Osteocyte (in vitro differentiated cells): ENCODE measurements around the gene TMEM204. TPM values are rescaled to one million over a fixed set of nuclear protein-coding genes. Genes with fewer than 3 reads are reported as not detected.
A peak's percentile ranks its signal among the peaks of the same experiment; 100 is the strongest.

ENCODE experiments used
- DNase-seq: peaks from one replicate; pipeline ENCODE4 v3.0.0; 2021; ENCODE audit warnings: mixed read lengths; ENCODE audit not compliant: unreplicated experiment; ENCODE audit errors: extremely low spot score
- H3K27ac Mint-ChIP-seq: one replicate; pipeline ENCODE4 v1.8.0; 2021; ENCODE audit warnings: mild to moderate bottlenecking, mixed read lengths; ENCODE audit not compliant: unreplicated experiment
- H3K27me3 Mint-ChIP-seq: one replicate; pipeline ENCODE4 v1.8.0; 2021; ENCODE audit warnings: mixed read lengths; ENCODE audit not compliant: unreplicated experiment
- H3K36me3 Mint-ChIP-seq: one replicate; pipeline ENCODE4 v1.8.0; 2021; ENCODE audit warnings: mixed read lengths; ENCODE audit not compliant: unreplicated experiment
- H3K4me1 Mint-ChIP-seq: one replicate; pipeline ENCODE4 v1.8.0; 2021; ENCODE audit warnings: mixed read lengths; ENCODE audit not compliant: unreplicated experiment
- H3K4me3 Mint-ChIP-seq: one replicate; pipeline ENCODE4 v1.8.0; 2021; ENCODE audit warnings: mild to moderate bottlenecking, moderate library complexity, mixed read lengths; ENCODE audit not compliant: unreplicated experiment
- H3K9me3 Mint-ChIP-seq: one replicate; pipeline ENCODE4 v1.8.0; 2021; ENCODE audit warnings: mixed read lengths; ENCODE audit not compliant: unreplicated experiment
- CTCF ChIP-seq: fragments of 200-600 bp; sonication (generic); IDR thresholded peaks from 2 replicates; pipeline ENCODE4 v1.5.0; 2021; ENCODE audit warnings: antibody characterized with exemption, mild to moderate bottlenecking, moderate library complexity
- total RNA-seq: library from RNA; stranded (reverse); gene quantifications from 2 replicates; pipeline ENCODE4 v1.2.1, GENCODE V29; 2021

Gene TMEM204
- total RNA-seq, 1 donor from 2014 or later: 14.5 TPM

- Mint-ChIP-seq H3K4me1 (no peaks in the 10 kb centered on the region), H3K27ac (no peak overlapping the region), H3K36me3 (peaks cover 30% of the 10 kb centered on the region), H3K9me3 (no peaks in the 10 kb centered on the region), H3K27me3 (no peaks in the 10 kb centered on the region), H3K4me3 (no peak overlapping the region)
- TF ChIP-seq CTCF: no peak
- no peak for DNase-seq
These were observed 22.8 kb downstream of the TMEM204 start for GRCh38 chr16:1556254-1556653.

- Mint-ChIP-seq H3K27ac (no peak overlapping the region), H3K9me3 (no peaks in the 10 kb centered on the region), H3K27me3 (no peaks in the 10 kb centered on the region), H3K4me1 (no peaks in the 10 kb centered on the region), H3K36me3 (peaks cover 37% of the 10 kb centered on the region), H3K4me3 (no peak overlapping the region)
- no peak for DNase-seq
- TF ChIP-seq CTCF: no peak
These were observed 23.6 kb downstream of the TMEM204 start for GRCh38 chr16:1557074-1557473.

- H3K27ac Mint-ChIP-seq: no peak overlapping the region
- H3K4me3 Mint-ChIP-seq: no peak overlapping the region
- peaks cover 34% of the 10 kb centered on the region for H3K36me3 Mint-ChIP-seq
- no peak for DNase-seq
- no peaks in the 10 kb centered on the region for H3K4me1 Mint-ChIP-seq
- no peaks in the 10 kb centered on the region for H3K9me3 Mint-ChIP-seq
- H3K27me3 Mint-ChIP-seq: no peaks in the 10 kb centered on the region
- TF ChIP-seq CTCF: no peak
These were observed 24.1 kb downstream of the TMEM204 start for GRCh38 chr16:1557576-1557975.

DNA sequence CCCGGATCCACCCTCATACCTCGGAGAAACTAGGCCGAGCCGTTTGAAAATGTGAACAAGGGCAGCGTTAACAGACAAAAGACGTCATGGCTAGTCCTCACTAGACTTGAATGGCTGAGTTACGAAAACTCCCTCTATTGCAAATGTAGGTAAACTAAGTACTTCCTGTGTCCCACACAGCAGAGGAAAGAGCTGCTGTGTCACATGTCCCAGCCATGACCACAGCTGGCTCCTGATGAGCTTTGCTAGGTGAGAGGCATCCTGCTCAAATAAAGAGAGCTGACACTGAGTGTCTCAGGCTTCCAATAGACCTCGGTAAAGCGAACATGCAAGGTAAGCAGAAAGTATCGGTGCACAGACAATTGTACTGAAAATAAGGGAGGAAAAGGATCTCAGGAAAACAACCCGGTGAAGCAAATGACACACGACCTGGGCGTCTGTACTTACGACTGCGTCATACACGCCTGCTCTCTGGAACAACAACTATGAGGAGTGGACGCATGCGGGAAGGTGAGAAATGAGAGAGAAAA is 26.0 kb downstream of the TMEM204 start:
- Mint-ChIP-seq H3K4me1 (no peaks in the 10 kb centered on the region), H3K27me3 (no peaks in the 10 kb centered on the region), H3K36me3 (peaks cover 32% of the 10 kb centered on the region), H3K9me3 (no peaks in the 10 kb centered on the region), H3K4me3 (no peak overlapping the region), H3K27ac (peak overlapping the region; percentile 1)
- TF ChIP-seq CTCF: no peak
- DNase-seq: no peak

DNA sequence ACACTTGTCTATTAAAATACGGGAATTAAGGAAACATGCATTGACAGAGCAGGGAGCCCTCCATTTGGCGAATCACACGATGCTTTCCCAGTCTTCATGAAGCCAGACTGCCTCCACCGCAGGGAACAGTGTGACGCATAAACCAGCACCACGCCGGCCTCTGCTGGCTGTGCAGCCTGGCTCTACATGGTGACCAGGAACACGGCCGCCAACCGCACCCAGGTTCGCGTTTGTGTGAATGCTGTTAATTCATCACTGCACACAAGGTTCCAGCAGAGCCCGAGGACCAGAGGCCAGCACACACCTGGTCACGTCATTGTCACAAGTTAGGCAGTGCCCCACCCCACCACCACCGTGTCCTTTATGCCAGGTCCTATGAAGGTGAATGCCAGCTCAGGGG is 26.7 kb downstream of the TMEM204 start:
- H3K4me1 Mint-ChIP-seq: no peaks in the 10 kb centered on the region
- DNase-seq: no peak
- H3K27ac Mint-ChIP-seq: no peak overlapping the region

More for the DNA sequence above, 26.7 kb downstream of the TMEM204 start:
- TF ChIP-seq CTCF: no peak
- no peak overlapping the region for H3K4me3 Mint-ChIP-seq
- H3K27me3 Mint-ChIP-seq: no peaks in the 10 kb centered on the region
- peaks cover 35% of the 10 kb centered on the region for H3K36me3 Mint-ChIP-seq
- no peaks in the 10 kb centered on the region for H3K9me3 Mint-ChIP-seq
